SU-DHL-6 (cell line): ENCODE results near the gene ANKRD60.

Source experiments
- EZH2phosphoT487 ChIP-seq: fragments of 200-600 bp; sonication (generic), shearing (Covaris generic); conservative IDR thresholded peaks from 2 replicates; pipeline ENCODE4 v1.6.1; 2018; ENCODE audit warnings: mild to moderate bottlenecking, antibody characterized with exemption, low read length, moderate library complexity, mixed read lengths
- TF ChIP-seq, protein P1 (sequence below): fragments of 200-600 bp; sonication (generic); IDR thresholded peaks from one replicate; pipeline ENCODE4 v1.5.1; 2017; ENCODE audit warnings: antibody characterized with exemption, mild to moderate bottlenecking, low read length, moderate library complexity; ENCODE audit not compliant: insufficient read depth, poor library complexity, severe bottlenecking

DNA sequence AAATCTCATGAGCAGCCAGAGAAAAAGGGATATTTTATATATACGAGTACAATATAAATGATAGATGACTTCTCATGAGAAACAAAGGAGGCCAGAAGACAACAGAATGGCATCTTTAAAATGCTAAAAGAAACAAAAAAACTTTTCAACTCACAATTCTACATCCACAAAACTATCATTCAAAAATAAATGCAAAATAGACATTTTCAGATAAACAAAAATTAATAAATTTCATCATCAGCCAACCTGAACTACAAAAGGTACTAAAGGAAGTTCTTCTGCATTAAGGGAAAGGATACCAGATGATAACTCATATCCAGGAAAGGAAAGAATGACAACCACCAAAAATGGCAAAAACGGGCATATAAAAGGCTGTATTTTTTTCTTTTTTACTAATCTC, 27.9 kb upstream of the ANKRD60 start:
- TF ChIP-seq, protein P1, sequence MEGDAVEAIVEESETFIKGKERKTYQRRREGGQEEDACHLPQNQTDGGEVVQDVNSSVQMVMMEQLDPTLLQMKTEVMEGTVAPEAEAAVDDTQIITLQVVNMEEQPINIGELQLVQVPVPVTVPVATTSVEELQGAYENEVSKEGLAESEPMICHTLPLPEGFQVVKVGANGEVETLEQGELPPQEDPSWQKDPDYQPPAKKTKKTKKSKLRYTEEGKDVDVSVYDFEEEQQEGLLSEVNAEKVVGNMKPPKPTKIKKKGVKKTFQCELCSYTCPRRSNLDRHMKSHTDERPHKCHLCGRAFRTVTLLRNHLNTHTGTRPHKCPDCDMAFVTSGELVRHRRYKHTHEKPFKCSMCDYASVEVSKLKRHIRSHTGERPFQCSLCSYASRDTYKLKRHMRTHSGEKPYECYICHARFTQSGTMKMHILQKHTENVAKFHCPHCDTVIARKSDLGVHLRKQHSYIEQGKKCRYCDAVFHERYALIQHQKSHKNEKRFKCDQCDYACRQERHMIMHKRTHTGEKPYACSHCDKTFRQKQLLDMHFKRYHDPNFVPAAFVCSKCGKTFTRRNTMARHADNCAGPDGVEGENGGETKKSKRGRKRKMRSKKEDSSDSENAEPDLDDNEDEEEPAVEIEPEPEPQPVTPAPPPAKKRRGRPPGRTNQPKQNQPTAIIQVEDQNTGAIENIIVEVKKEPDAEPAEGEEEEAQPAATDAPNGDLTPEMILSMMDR: no peak
- no peak for TF ChIP-seq EZH2phosphoT487
